Motor neuron (in vitro differentiated cells): Measurements from ENCODE around the gene HOXC9. TPM values are rescaled to one million over a fixed set of nuclear protein-coding genes. Genes with fewer than 3 reads are reported as not detected.

Experiments used
- ATAC-seq, 8 experiments: fragments of 200-7000 bp; cut with Tn5 transposase; replicated peaks in 6 of 8; 2 replicates each; pipeline ENCODE4 v1.8.0; 2021; ENCODE audit warnings: mild to moderate bottlenecking in 8 of 8, moderate library complexity in 8 of 8
- H3K27ac ChIP-seq, 2 donors: fragments of 250-450 bp; sonication (Bioruptor Pico); 2 replicates each; pipeline ENCODE4 v1.9.0; 2021; ENCODE audit warnings: antibody characterized with exemption in 2 of 2, mild to moderate bottlenecking in 2 of 2, moderate library complexity in 1 of 2
- H3K4me1 ChIP-seq, 2 donors: fragments of 250-450 bp; sonication (Bioruptor Pico); replicated peaks in 1 of 2; 2 replicates each; pipeline ENCODE4 v1.6.1; 2021; ENCODE audit warnings: antibody characterized with exemption in 2 of 2, mild to moderate bottlenecking in 2 of 2, moderate library complexity in 1 of 2
- H3K4me3 ChIP-seq, 5 donors: fragments of 250-450 bp; sonication (Bioruptor Pico); 2 replicates each; pipeline ENCODE4 v1.9.0; 2021; ENCODE audit warnings: antibody characterized with exemption in 5 of 5, mild to moderate bottlenecking in 5 of 5, moderate library complexity in 4 of 5
- WGBS, 10 experiments: fragments of 450-650 bp; shearing (Covaris generic); methylation state at CpG; one replicate each; pipeline ENCODE4 v1.0.0; 2022; 5-methylcytosine and 5-hydroxymethylcytosine counted together
- in situ Hi-C, 9 experiments: fragments of 400-800 bp; cut with MboI; loops; one replicate each; pipeline ENCODE4 v1.15.0; 2021; ENCODE audit warnings: low sequenced_read_pairs in 9 of 9, low pct_unique_long_range_greater_than_20kb in 2 of 9; ENCODE audit not compliant: unreplicated experiment in 9 of 9
- total RNA-seq, 8 experiments: library from RNA; unstranded; fragments of 300-600 nt; gene quantifications; 2 replicates each; pipeline versions ENCODE4 v1.2.3 to v1.2.4, GENCODE V29; 2022

HOXC9 gene
- total RNA-seq, 8 experiments from 2014 or later = 1.2 to 21.2 (median 2.3) TPM

GRCh38 chr12:53981634-53982565 lies 18.1 kb upstream of the HOXC9 start:
- Histone ChIP-seq H3K27ac (no peak overlapping the region), H3K4me3 (no peak overlapping the region), H3K4me1 (no peaks in the 10 kb centered on the region)
- in situ Hi-C loops = no loop called here
- no peak for ATAC-seq
- WGBS, 10 experiments = 0 to 45% (median 8%) methylated on average over 1 to 10 of the region's 30 CpGs; no CpG with 5 or more reads in 1 of the 10 experiments

GRCh38 chr12:53982648-53983567 lies 17.1 kb upstream of the HOXC9 start:
- no peak for ATAC-seq
- Histone ChIP-seq H3K4me3 (no peak overlapping the region), H3K27ac (no peak overlapping the region), H3K4me1 (no peaks in the 10 kb centered on the region)
- in situ Hi-C loops = no loop called here
- 1 to 75% (median 22%) methylated on average over 2 to 17 of the region's 26 CpGs for WGBS, 10 experiments

DNA sequence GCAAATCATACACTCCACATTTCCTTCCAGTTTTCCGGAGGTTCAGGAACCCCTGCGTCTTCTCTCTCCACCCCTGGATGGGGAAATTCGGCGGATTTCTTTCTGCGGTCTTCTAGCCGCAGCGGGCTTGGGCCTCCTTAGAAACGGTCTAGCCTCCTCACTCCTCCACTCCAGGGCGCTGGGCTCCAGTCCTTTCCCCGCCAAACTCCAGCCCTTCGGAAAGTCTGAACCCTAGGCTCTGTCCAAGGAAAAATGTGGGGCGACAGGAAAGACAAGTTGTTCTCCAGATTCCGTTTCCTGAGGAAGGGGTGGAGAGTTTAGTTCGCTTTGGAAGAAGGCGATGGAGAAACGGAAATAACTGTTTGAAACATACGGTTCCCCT lies 16.4 kb upstream of the HOXC9 start:
- 5 to 75% (median 24%) methylated on average over 2 to 14 of the region's 17 CpGs; no CpG with 5 or more reads in 2 of the 10 experiments for WGBS, 10 experiments
- ATAC-seq = no peak
- in situ Hi-C loops = no loop called here

DNA sequence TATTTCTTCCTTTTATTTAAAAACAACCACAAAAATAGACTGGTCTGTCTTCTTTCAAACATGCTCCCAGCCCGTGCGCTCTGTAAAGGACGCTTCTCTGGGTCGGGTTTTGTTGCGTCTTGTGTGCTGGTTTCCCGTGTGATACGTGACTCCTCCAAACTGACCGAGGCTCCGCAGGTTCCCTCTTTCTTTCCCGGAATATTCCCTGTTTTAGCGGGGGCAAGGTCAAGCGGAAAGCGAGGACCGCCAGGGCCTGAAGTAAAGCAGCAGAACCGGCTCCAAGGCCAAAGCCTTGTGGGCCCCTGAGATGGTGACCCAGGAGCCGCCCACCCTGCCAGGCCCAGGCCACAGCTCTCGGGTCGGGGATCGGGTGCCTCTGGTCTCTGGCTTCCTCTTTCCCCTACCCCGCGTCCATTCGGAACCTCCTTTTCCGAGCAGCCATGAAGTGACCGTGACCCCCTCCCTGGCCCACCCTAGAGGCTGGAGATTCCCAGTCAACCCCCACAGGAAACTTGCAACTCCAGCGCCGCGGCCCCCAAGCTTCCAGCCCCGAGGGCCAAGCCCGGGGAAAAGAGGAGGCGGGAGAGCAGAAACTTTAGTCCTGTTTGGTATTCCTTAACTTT lies 15.9 kb upstream of the HOXC9 start:
- Histone ChIP-seq H3K4me1 (no peaks in the 10 kb centered on the region), H3K27ac (no peak overlapping the region), H3K4me3 (no peak overlapping the region)
- no peak for ATAC-seq
- in situ Hi-C loops = no loop called here
- WGBS, 10 experiments = 1 to 45% (median 13%) methylated on average over 2 to 16 of the region's 30 CpGs; no CpG with 5 or more reads in 3 of the 10 experiments

More for the DNA sequence above, 16.4 kb upstream of the HOXC9 start:
- Histone ChIP-seq H3K4me1 (no peaks in the 10 kb centered on the region), H3K27ac (no peak overlapping the region), H3K4me3 (no peak overlapping the region)

DNA sequence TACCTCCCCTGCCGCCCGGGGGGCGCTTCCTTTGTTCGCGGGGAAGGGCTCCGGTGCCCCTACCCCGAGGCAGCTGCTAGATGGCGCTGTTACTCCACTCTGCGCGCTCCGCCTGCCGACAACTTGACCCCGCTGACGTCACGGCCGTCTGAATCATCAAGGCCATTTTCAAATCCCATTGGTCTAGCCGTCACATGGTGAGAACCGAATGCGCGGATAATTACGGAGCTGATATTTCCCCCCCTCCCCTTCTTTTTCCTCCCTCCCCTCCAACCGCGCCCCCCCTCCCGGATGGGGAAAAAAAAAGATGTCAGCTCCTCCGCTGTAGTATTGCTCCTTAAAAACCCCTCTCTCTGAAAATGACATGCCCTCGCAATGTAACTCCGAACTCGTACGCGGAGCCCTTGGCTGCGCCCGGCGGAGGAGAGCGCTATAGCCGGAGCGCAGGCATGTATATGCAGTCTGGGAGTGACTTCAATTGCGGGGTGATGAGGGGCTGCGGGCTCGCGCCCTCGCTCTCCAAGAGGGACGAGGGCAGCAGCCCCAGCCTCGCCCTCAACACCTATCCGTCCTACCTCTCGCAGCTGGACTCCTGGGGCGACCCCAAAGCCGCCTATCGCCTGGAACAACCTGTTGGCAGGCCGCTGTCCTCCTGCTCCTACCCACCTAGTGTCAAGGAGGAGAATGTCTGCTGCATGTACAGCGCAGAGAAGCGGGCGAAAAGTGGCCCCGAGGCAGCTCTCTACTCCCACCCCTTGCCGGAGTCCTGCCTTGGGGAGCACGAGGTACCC lies 14.9 kb upstream of the HOXC9 start, which contains the start of gene HOXC10:
Gene HOXC10, plus strand, starts transcription at position 246 of the 791 bp plus-strand sequence. Its CDS starts 114 bp downstream, at position 360.
- in situ Hi-C loops = no loop called here
- 5 to 40% (median 21%) methylated on average over 4 to 10 of the region's 55 CpGs; no CpG with 5 or more reads in 7 of the 10 experiments for WGBS, 10 experiments
- peak; percentile 50 to 91 (median 86) for ATAC-seq
- peak within 1 kb of the TSS in 4 of 5 donors; percentile 9 to 25 (median 22) for H3K4me3 ChIP-seq
- H3K4me1 ChIP-seq = no peaks in the 10 kb centered on the region
- H3K27ac ChIP-seq = no peak within 1 kb of the TSS

- in situ Hi-C loops = no loop called here
- no peaks in the 10 kb centered on the region for H3K4me1 ChIP-seq
- no peak for ATAC-seq
- H3K27ac ChIP-seq = no peak overlapping the region
- WGBS, 10 experiments = 17 to 43% (median 27%) methylated on average over 3 to 13 of the region's 21 CpGs; no CpG with 5 or more reads in 7 of the 10 experiments
- H3K4me3 ChIP-seq = no peak overlapping the region
Measured at GRCh38 chr12:53985692-53985993, 14.3 kb upstream of the HOXC9 start.

- H3K4me1 ChIP-seq = no peaks in the 10 kb centered on the region
Measured at GRCh38 chr12:53985994-53986685, 13.8 kb upstream of the HOXC9 start.

GRCh38 chr12:53986686-53987483 lies 13.1 kb upstream of the HOXC9 start:
- H3K4me3 ChIP-seq = no peak overlapping the region
- no peaks in the 10 kb centered on the region for H3K4me1 ChIP-seq
- 2 to 74% (median 20%) methylated on average over 2 to 13 of the region's 21 CpGs; no CpG with 5 or more reads in 1 of the 10 experiments for WGBS, 10 experiments

More at GRCh38 chr12:53985994-53986685, 13.8 kb upstream of the HOXC9 start:
- H3K27ac ChIP-seq = no peak overlapping the region
- peak overlapping the region in 1 of 5 donors; percentile 14 for H3K4me3 ChIP-seq
- peak in 3 of 8 experiments; percentile 4 to 21 (median 11) for ATAC-seq
- in situ Hi-C loops = no loop called here
- 0 to 27% (median 7%) methylated on average over 1 to 24 of the region's 50 CpGs; no CpG with 5 or more reads in 2 of the 10 experiments for WGBS, 10 experiments

DNA sequence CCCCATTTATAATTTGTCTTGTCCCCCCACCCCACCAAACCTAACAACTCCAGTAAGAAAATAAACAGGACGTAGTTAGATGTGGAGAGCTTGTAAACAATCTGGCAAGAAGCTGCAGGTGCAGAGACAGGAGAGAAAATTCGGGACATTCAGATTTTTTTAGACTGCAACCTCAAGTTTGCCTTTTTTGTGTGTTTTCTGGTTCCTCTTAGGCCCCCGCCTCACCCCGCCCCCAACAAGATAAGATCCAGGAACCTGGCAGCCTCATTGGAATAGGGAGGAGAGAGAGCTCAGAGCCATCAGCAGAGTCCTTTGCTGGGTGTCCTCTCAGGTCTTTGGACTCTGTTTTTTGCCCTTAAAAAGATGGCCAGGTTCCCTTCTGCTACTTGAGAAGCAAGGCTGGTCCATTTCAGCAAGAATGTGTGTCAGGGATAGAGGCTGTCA lies 12.2 kb upstream of the HOXC9 start:
- Histone ChIP-seq H3K27ac (no peak overlapping the region), H3K4me1 (no peaks in the 10 kb centered on the region), H3K4me3 (no peak overlapping the region)
- 0 to 20% (median 0%) methylated on average over 1 to 2 of the region's 4 CpGs; no CpG with 5 or more reads in 4 of the 10 experiments for WGBS, 10 experiments
- in situ Hi-C loops = no loop called here
- ATAC-seq = no peak

More at GRCh38 chr12:53986686-53987483, 13.1 kb upstream of the HOXC9 start:
- in situ Hi-C loops = no loop called here
- H3K27ac ChIP-seq = no peak overlapping the region
- ATAC-seq = no peak

- no peak overlapping the region for H3K27ac ChIP-seq
- ATAC-seq = no peak
- in situ Hi-C loops = no loop called here
- 0 to 67% (median 12%) methylated on average over 3 to 5 of the region's 5 CpGs; no CpG with 5 or more reads in 4 of the 10 experiments for WGBS, 10 experiments
- H3K4me3 ChIP-seq = no peak overlapping the region
- H3K4me1 ChIP-seq = no peaks in the 10 kb centered on the region
Measured at GRCh38 chr12:53988541-53989226, 11.3 kb upstream of the HOXC9 start.
